Tibial nerve (tissue), 3 donors: ENCODE measurements around the gene LYRM7.

ENCODE experiments used
- CTCF ChIP-seq, 5 experiments: fragments of 200-600 bp in 3 of 5; fragments of 450-650 bp in 2 of 5; sonication (generic) in 3 of 5; IDR thresholded peaks; one replicate each; pipeline ENCODE4 v1.5.1; 2016 to 2019; ENCODE audit warnings: antibody characterized with exemption in 5 of 5, mild to moderate bottlenecking in 3 of 5, moderate library complexity in 2 of 5
- POLR2A ChIP-seq, 2 donors: fragments of 450-650 bp; IDR thresholded peaks; one replicate each; pipeline ENCODE4 v1.6.1; 2017; ENCODE audit warnings: antibody characterized with exemption in 2 of 2, mild to moderate bottlenecking in 2 of 2, moderate library complexity in 2 of 2

GRCh38 chr5:131250751-131251475 lies 80.2 kb downstream of the LYRM7 start:
- TF ChIP-seq CTCF (IDR thresholded peaks at IDR 0.05) (no peak), POLR2A (IDR thresholded peaks at IDR 0.05) (no peak)
